Mesothelial cell of epicardium (in vitro differentiated cells): ENCODE results near the gene LAMB3. TPM values are rescaled to one million over a fixed set of nuclear protein-coding genes. Genes with fewer than 3 reads are reported as not detected.

Source experiments
- DNase-seq, 2 experiments: peaks; one replicate each; pipeline ENCODE4 v3.0.0; 2021; ENCODE audit warnings: low spot score in 2 of 2; ENCODE audit not compliant: unreplicated experiment in 2 of 2
- H3K27ac Mint-ChIP-seq: 2 replicates; pipeline ENCODE4 v1.8.0; 2021; ENCODE audit warnings: mixed read lengths
- H3K27me3 Mint-ChIP-seq: 2 replicates; pipeline ENCODE4 v1.8.0; 2021; ENCODE audit warnings: low read depth, mixed read lengths
- H3K36me3 Mint-ChIP-seq: 2 replicates; pipeline ENCODE4 v1.8.0; 2021; ENCODE audit warnings: mixed read lengths
- H3K4me1 Mint-ChIP-seq: 2 replicates; pipeline ENCODE4 v1.8.0; 2021; ENCODE audit warnings: mixed read lengths
- H3K4me3 Mint-ChIP-seq: 2 replicates; pipeline ENCODE4 v1.8.0; 2021; ENCODE audit warnings: mild to moderate bottlenecking, moderate library complexity, mixed read lengths
- H3K9me3 Mint-ChIP-seq: 2 replicates; pipeline ENCODE4 v1.8.0; 2021; ENCODE audit warnings: mixed read lengths
- total RNA-seq: library from RNA; stranded (reverse); gene quantifications from 3 replicates; pipeline ENCODE4 v1.2.1, GENCODE V29; 2021
- TF ChIP-seq, protein P1 (sequence below): fragments of 200-600 bp; sonication (generic); IDR thresholded peaks from one replicate; pipeline ENCODE4 v1.5.0; 2021; ENCODE audit warnings: antibody characterized with exemption; ENCODE audit not compliant: unreplicated experiment

LAMB3 gene
- total RNA-seq, 1 donor from 2014 or later, result 34.7 TPM

- H3K4me3 Mint-ChIP-seq, result no peak overlapping the region
- H3K9me3 Mint-ChIP-seq, result no peaks in the 10 kb centered on the region
- no peaks in the 10 kb centered on the region for H3K36me3 Mint-ChIP-seq
- peaks cover 46% of the 10 kb centered on the region for H3K4me1 Mint-ChIP-seq
- no peaks in the 10 kb centered on the region for H3K27me3 Mint-ChIP-seq
- DNase-seq, result no peak
- TF ChIP-seq, protein P1, sequence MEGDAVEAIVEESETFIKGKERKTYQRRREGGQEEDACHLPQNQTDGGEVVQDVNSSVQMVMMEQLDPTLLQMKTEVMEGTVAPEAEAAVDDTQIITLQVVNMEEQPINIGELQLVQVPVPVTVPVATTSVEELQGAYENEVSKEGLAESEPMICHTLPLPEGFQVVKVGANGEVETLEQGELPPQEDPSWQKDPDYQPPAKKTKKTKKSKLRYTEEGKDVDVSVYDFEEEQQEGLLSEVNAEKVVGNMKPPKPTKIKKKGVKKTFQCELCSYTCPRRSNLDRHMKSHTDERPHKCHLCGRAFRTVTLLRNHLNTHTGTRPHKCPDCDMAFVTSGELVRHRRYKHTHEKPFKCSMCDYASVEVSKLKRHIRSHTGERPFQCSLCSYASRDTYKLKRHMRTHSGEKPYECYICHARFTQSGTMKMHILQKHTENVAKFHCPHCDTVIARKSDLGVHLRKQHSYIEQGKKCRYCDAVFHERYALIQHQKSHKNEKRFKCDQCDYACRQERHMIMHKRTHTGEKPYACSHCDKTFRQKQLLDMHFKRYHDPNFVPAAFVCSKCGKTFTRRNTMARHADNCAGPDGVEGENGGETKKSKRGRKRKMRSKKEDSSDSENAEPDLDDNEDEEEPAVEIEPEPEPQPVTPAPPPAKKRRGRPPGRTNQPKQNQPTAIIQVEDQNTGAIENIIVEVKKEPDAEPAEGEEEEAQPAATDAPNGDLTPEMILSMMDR, result no peak
- no peak overlapping the region for H3K27ac Mint-ChIP-seq
Measured at GRCh38 chr1:209657140-209657879, 5.1 kb upstream of the LAMB3 start.

DNA sequence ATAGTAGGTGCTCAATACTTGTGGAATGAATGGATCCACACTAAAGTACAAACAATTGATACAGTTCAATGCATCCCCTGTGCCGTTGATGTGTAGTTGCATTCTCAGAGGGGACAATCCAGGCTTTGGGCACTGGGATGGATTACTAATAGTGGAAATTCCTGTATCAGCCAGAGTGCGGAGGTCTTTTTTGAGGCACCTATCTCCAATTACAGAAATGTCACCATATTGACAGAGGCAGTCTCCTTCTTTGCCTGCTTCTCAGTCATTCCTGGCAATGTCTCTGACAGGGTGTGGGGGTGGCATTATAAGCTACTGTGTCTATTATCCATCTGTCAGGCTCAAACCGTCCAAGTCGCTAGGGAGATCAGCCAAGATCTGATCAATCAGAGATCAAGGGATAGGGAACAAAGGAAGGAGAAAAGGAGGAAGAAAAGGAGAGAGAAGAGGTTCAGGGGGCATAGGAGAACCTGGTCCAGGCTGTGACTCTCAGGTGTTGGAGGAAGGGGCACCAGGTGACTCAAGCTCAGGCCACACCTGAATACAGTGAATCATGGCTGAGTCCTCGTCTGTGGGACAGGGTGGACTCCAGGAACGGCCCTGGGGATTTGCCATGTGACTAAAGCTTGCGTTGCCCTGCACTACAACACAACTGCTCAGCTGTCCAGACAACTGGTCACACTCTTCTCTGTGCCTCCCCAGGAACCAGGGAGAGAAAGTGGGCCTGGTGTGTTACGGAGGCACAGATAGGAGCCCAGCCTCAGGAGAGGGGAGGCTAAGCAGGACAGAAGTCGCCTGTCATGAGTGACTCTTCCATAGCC is 3.4 kb upstream of the LAMB3 start:
- H3K27me3 Mint-ChIP-seq, result no peaks in the 10 kb centered on the region

DNA sequence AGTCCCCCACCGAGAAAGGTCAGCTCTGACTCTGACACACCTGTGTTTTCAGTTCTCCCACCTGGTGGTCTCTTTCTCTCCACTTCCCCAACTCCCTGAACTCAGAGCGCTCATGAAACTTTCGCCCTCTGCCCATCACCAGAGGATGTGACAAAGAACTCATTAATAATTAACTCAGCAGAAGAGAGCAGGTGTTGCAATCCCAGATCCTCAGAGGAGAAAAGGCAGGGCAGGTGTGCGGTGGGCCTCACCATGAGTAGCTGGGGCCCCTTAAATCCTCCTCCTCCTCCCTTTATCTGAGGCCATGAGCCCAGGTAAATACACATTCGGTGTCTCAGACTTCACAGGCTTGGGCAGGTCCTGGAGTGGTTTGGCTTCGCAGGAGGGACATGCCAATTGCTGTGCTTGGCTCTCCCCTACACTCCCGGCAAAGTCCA is 1.7 kb upstream of the LAMB3 start:
- TF ChIP-seq, protein P1, result no peak
- H3K36me3 Mint-ChIP-seq, result no peaks in the 10 kb centered on the region
- no peaks in the 10 kb centered on the region for H3K9me3 Mint-ChIP-seq
- H3K27ac Mint-ChIP-seq, result peak overlapping the region; percentile 95
- DNase-seq, result no peak
- peaks cover 53% of the 10 kb centered on the region for H3K4me1 Mint-ChIP-seq
- no peaks in the 10 kb centered on the region for H3K27me3 Mint-ChIP-seq
- no peak overlapping the region for H3K4me3 Mint-ChIP-seq

More for the DNA sequence above, 3.4 kb upstream of the LAMB3 start:
- no peak for DNase-seq
- Mint-ChIP-seq H3K9me3 (no peaks in the 10 kb centered on the region), H3K27ac (no peak overlapping the region), H3K36me3 (no peaks in the 10 kb centered on the region), H3K4me1 (peaks cover 53% of the 10 kb centered on the region), H3K4me3 (no peak overlapping the region)
- TF ChIP-seq, protein P1, result no peak

- Mint-ChIP-seq H3K27me3 (no peaks in the 10 kb centered on the region), H3K36me3 (no peaks in the 10 kb centered on the region), H3K27ac (peak overlapping the region; percentile 95), H3K4me3 (peak overlapping the region; percentile 53), H3K9me3 (no peaks in the 10 kb centered on the region), H3K4me1 (peaks cover 54% of the 10 kb centered on the region)
- TF ChIP-seq, protein P1, result no peak
- DNase-seq, result peak; percentile 69 to 83
Measured at GRCh38 chr1:209652873-209653401, 712 bp upstream of the LAMB3 start.

GRCh38 chr1:209651138-209651587 is 1.1 kb downstream of the LAMB3 start:
- Mint-ChIP-seq H3K9me3 (no peaks in the 10 kb centered on the region), H3K4me3 (peak overlapping the region; percentile 60), H3K4me1 (peaks cover 59% of the 10 kb centered on the region), H3K27me3 (no peaks in the 10 kb centered on the region), H3K27ac (peak overlapping the region; percentile 85), H3K36me3 (no peaks in the 10 kb centered on the region)
- TF ChIP-seq, protein P1, result no peak
- no peak for DNase-seq
